Stimulated activated CD4-positive, alpha-beta T cell treated with anti-CD3 and anti-CD28 coated beads, TNF-alpha, amount 100 ng/mL, for 24 hours (primary cell): ENCODE data around the gene CARNS1.
A peak's percentile ranks its signal among the peaks of the same experiment; 100 is the strongest.
"Not testable (repeated sequence)": the region's sequence is repeated elsewhere in the genome, so short reads cannot be mapped to it uniquely, and the experiment has no call there.

Experiments used
- DNase-seq, 3 experiments: peaks; one replicate each; pipeline ENCODE4 v3.0.0-alpha.2; 2020; ENCODE audit warnings: low read depth in 3 of 3

CARNS1 gene

DNA sequence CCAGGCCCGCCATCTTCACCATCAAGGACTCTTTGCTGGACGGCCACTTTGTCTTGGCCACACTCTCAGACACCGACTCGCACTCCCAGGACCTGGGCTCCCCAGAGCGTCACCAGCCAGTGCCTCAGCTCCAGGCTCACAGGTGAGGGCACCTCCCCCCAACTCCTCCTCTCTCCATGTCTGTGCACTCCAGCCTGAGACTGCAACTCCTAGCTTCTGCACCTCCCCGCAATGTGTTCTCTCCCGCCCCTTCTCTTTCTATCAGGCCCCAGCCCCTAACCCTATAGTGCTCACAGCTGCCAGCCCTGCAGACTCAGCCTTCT lies 19.3 kb upstream of the CARNS1 start:
- DNase-seq, result no peak

DNA sequence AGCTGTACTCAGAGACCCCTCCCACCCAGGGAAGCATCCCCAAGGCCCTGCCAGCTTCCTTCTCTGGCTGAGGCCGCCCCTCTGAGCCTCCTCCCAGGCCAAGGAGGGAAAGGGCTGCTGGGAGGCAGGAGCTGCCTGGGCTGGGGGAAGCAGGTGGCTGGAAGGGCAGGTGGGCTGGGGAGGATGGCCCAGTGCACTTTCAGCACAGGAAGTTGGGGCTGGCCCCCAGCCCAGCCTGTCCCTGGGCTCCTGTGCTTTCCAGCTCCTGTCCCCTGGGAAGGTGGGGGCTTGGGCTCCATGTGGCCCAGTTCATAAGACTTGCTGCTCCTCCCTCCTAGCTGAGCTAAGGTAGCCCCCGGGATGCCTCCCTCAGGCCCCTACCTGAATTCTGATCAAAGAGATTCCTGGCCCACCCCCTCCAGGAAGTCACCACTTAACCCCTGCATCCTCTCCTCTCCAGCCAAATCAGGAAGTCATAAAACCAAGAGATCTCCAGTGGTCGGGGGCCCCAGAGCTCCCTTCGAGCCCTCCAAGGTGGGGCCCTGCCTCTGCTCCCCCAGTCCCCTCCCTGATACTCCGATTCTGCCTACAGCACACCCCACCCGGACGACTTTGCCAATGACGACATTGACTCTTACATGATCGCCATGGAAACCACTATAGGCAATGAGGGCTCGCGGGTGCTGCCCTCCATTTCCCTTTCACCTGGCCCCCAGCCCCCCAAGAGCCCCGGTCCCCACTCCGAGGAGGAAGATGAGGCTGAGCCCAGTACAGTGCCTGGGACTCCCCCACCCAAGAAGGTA lies 18.7 kb upstream of the CARNS1 start:
- DNase-seq, result no peak

DNA sequence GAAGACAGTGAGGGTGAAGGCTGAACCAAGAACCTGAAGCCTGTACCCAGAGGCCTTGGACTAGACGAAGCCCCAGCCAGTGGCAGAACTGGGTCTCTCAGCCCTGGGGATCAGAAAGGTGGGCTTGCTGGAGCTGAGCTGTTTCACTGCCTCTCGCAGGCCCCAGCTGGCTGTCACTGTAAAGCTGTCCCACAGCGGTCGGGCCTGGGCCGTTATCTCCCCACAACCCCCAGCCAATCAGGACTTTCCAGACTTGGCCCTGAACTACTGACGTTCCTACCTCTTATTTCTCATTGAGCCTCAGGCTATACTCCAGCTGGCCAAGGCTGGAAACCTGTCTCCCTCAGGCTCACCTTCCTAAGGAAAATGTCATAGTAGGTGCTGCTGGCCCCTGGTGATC lies 17.9 kb upstream of the CARNS1 start:
- no peak for DNase-seq

DNA sequence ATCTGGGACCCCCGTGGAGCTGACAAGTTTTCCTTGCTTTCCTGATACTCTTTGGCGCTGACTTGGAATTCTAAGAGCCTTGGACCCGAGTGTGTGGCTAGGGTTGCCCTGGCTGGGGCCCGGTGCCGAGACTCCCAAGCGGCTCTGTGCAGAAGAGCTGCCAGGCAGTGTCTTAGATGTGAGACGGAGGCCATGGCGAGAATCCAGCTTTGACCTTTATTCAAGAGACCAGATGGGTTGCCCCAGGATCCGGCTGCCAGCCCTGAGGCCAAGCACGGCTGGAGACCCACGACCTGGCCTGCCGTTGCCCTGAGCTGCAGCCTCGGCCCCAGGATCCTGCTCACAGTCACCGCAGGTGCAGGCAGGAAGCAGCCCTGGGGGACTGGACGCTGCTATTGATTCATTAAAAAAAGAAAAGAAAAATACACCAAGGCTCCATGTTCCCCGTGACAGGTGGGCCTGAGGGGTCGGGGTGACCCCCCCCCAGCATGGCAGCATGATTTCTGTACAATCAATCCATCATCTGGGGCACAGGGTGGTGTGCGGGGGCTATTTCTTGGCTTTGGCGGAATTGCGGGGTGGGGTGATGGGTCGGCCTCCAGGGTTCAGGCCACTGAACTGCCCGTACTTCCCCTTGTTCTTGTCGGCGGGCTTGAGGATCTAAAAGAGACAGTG lies 17.4 kb upstream of the CARNS1 start:
- DNase-seq, result no peak

DNA sequence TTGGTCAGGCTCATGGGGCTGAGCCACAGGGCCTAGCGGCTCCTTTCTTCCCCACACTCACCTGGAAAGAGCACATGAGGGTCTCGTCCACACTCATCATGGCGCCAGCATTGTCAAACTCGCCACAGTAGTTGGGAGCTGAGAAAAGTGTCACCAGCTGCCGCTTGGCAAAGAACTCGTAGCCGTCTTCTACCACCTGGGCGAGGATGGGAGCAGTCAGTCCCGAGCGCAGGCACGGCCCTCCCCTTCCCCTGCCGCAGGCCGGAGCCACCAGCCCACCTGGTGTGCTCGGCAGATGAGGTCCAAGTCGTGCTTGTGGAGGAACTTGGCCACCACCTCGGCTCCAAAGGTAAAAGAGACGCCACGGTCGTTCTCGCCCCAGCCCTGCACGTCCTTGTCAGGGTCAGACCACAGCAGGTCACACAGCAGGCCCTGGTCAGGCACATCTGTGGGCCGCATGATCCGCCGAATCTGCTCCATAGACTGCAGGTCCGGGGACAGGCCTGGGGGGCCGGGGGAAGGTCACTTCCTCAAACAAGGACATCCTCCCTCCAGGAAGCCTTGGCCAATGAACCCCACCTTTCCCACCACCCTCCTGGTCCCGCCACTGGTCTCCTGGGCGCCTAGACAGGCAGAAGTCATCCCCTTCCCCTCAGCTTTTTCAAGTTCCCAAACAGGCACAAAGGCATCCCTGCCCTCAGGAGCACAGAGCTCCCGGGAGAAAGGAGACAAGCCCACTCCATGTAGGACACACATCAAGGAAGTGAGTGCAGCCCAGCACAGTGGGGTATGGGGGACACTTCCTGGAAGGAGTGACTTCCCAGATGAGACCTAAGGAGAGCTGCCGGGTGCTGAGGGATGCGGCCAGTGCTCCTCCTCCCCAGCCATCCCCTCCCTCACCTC lies 16.6 kb upstream of the CARNS1 start:
- DNase-seq, result no peak

DNA sequence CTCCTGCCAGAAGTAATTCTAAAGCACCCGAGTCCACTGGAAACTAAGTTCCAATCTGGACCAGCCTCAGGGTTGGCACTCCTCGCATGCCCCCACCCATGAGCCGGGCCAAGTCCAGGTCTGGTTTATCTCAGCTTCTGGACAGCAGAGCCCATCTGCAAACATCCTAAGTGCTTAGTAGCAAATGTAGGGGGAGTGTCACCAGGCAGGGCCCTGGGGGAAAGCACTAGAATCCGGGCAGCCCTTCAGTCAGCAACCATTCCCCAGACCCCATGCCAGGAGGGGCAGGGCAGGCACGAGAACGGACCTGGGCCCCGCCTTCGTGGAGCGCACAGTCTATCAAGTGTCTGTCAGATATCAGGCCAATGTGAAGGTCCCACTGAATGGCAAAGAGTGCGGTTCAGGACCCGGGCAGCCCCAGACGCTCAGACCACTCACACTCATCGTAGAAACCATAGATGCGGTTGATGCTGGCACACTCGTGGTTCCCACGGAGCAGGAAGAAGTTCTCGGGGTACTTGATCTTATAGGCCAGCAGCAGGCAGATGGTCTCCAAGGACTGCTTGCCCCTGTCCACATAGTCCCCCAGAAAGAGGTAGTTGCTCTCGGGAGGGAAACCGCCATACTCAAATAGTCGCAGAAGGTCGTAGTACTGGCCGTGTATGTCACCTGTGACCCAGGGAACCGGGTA lies 15.1 kb upstream of the CARNS1 start:
- DNase-seq, result no peak

DNA sequence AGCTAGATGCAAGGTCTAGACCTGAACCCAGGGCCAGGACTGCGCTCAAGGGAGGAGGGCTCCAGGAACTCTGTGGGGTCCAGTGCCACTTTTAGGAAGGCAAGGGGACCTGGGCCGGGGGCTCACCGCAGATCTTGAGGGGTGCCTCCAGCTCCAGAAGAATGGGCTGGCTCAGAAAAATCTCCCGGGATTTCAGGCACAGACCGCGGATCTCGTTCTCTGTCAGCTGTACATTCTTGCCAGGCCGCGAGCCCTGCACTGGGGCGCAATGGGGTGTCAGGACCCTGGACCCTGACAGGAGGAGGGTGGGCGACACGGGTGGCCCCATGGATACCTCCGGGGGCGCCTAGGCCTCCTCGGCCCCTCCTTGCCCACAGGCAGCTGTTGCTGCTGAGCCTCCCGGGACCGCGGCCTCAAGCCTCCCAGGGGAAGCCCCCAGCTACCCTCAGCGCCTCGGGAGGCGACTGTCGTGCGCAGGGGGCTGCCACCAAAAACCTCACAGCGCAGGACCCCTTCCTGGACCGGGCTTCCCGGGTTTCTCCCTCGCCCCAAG lies 14.5 kb upstream of the CARNS1 start:
- no peak for DNase-seq

DNA sequence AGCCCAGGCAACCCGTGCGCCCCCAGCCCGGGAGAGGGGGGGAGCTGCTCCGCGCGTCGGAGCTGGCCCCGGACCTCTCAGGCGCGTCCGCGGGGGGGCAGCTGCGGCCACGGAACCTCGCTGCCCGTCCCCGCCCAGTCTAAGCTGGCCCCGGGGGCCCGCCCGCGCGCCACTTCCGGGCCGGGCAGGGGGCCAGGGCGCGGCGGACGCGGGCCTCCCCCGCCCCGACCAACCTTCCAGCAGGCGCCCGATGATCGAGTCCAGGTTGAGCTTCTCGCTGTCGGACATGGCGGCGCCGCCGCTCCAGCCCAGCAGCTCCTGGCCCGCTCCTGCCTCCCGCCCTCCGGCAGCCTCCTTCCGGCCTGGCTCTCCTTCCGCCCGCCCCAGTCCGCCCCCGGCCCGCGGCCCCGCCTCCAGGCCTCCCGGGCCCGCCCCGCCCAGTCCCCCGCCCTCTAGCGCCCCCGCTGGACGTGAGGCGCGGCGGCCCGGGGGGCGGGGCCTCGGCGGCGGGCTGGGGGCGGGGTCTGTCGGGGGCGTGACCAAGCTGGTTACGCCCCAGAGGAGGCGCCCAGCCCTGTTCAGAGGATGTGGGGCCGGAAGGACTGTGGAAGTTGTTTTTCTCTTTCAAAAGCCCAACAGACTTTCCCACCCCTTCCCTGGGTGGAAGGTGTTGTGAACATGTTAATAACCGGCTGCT lies 13.8 kb upstream of the CARNS1 start, which contains the start of gene PPP1CA:
Gene PPP1CA (minus strand): TSS at position 364 of the 697 bp plus-strand sequence. CDS start 76 bp downstream, at position 288.
- DNase-seq, result peak; percentile 81 to 88 (median 88)

DNA sequence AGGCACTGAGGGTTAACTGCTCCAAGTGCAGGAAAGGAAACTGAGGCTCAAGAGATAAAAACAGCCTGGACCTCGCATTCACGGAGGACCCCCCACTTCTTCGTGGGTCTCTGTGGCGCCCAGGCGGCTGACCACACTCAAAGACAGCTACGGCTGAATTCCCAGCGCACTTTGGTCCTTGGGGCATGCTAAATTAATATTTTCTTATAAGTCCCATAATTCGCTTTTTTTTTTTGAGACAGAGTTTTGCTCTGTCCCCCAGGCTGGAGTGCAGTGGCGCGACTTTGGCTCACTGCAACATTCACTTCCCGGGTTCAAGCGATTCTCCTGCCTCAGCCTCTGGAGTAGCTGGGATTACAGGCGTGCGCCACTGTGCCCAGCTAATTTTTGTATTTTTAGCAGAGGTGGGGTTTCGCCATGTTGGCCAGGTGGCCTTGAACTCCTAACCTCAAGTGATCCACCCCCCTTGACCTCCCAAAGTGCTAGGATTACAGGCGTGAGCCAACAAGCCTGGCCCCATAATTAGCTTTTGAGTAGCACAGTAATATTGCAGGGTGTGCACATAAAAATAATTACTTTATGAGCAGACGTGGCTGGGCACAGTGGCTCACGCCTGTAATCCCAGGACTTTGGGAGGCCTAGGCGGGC lies 13.2 kb upstream of the CARNS1 start:
- DNase-seq, result not testable (repeated sequence)

DNA sequence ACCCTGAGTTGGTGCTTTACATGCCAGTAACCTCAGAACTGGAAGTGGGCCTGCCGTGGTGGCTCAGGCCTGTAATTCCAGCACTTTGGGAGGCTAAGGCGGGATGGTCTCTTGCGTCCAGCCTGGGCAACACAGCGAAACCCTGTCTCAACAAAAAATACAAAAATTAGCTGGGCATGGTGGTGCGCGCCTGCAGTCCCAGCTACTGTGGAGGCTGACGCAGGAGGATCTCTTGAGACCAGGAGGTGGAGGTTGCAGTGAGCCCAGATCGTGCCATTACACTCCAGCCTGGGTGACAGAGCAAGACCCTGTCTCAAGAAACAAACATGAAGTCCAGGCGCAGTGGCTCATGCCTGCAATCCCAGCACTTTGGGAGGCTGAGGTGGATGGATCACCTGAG lies 12.4 kb upstream of the CARNS1 start:
- DNase-seq, result not testable (repeated sequence)

DNA sequence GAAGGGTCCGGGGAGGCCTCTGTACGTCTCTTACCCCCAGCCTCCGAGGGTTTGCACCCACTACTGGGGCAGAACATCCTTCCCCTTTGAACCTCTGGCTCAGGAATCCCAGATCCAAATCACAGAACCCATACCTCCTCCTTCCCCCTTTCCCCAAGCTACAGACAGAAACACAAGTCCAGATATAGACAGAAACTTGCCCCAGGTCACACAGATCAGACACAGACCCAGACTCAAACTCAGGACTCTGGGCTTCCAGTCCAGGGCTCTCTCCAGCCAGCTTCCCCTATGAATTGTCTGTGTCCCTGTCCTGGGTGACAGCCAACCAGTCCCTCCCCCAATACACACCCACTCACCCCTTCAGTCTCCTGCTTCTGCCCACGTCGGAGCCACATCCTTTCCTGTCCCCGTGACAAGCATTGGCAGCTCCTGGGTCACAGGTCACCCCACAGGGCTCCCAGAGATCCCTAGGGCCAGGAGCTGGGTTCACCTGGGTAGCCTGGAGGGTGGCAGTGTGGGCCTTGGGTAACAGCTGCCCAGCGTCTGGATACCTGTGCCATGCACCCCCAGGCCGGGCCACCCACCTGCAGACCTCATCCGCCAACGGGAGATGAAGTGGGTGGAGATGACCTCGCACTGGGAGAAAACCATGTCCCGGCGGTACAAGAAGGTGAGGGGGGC lies 10.8 kb upstream of the CARNS1 start:
- DNase-seq, result peak in 1 of 3 experiments; percentile 61

DNA sequence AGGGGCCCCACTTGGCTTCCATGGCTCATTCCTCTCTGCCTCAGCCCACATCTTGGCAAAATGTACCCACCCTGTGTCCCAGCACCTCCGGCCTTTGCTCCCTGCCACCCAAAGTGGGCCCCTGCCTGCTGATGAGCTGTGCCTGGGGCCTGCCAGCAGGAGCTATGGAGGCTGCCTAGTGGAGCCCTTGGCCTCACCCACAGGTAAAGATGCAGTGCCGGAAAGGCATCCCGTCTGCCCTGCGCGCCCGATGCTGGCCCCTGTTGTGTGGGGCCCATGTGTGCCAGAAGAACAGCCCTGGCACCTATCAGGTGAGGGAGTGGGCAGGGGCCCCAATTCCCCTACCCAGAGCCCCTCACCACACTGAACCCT lies 10.3 kb upstream of the CARNS1 start:
- no peak for DNase-seq

DNA sequence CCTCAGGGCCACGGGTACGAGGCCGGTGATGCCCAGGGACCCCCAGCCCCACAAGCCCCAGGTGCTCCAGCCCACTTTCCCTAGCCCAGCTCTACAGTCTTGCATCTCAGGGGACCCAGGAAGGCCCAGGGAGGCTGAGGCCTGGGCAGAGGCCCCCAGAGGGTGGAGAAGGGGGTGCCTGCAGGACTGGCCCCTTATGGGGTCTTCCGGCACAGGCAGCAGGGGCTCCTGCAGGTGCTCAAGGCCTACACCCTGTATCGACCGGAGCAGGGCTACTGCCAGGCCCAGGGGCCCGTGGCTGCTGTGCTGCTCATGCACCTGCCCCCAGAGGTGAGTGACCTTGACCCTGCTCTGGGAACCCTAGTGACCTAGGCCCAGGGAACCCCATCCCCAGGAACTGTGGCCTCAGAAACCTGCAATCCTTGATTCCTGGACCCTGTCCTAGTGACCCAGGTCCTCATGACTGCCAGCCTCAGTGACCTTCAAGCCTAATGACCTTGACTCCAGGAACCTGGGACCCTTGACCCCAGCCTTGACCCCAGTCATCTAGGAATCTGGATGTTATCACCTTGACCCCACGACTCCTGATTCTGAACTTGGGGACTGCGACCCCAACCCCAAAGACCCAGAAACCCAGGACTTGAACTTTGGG lies 9.7 kb upstream of the CARNS1 start:
- DNase-seq, result no peak

DNA sequence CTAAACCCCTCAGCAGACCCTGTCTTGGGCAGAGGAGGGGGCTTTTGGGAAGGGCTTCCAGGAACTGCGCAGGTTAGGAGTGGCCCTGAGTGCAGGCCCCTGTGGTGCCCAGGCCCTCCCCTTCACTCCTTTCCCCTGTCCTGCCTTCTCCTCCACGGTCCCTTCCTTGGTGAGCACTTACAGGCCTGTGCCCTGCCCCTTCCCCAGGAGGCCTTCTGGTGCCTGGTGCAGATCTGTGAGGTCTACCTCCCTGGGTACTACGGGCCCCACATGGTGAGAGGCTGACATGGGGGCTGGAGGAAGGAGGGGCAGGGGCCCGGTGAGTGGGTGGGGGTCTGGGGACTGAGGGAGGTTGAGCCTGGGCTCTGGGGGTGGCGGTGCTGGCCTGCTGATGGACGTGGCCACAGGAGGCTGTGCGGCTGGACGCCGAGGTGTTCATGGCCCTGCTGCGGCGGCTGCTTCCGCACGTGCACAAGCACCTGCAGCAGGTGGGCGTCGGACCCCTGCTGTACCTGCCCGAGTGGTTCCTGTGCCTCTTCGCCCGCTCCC lies 9.0 kb upstream of the CARNS1 start:
- no peak for DNase-seq

DNA sequence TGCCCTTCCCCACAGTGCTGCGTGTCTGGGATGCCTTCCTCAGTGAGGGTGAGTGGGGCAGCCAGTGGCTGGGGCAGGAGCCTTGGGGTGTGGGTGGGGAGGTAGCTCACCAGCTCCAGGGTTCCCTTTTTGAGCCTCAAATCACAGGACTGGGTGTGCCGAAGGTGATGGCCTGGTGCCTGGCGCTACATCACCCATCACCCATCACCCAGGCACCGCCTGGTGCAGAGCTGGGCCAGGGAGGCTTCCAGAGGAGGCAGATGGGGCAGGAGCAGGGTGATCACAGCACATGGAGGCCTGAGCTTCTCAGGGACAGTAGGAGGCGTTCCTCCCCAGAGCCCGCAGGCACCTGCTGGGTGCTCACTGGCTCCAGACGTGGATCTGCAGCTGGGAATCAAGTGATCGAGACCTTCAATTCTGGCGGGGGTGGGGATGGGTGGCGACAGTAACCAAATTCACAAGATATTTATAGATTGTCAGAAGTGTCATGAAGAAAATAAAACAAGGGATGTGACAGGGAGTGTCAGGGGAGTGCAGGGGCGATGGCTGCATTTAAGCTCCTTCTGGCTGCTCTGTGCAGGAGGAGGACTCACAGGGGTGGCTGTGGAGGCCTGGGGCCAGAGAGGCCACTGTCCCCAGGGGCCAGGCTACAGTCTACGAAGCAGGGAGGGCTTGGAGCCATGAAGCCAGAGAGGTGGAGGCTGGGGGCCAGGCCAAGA lies 8.3 kb upstream of the CARNS1 start:
- DNase-seq, result no peak

DNA sequence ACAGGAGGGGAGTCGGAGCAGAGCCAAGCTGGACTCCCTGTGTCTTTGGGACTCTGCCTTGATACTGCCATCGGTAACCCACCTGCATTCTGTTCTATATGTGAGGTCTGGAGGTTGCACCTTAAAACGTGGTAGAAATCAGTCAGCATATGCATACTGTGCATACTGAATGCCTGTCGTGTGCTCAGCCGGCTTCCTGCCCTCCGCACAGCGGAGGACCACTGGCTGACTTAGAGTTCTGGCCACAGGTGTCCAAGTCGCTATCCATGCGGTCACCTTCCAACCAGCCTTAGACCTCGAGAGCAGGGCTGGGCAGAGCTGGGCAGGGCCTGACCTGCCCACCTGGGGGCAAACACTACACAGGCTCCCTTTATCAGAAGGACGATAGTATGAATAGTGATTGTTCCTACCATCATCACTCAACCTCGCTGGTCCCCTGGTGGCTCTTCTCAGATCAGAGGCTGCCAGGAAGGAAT lies 7.8 kb upstream of the CARNS1 start:
- DNase-seq, result no peak

DNA sequence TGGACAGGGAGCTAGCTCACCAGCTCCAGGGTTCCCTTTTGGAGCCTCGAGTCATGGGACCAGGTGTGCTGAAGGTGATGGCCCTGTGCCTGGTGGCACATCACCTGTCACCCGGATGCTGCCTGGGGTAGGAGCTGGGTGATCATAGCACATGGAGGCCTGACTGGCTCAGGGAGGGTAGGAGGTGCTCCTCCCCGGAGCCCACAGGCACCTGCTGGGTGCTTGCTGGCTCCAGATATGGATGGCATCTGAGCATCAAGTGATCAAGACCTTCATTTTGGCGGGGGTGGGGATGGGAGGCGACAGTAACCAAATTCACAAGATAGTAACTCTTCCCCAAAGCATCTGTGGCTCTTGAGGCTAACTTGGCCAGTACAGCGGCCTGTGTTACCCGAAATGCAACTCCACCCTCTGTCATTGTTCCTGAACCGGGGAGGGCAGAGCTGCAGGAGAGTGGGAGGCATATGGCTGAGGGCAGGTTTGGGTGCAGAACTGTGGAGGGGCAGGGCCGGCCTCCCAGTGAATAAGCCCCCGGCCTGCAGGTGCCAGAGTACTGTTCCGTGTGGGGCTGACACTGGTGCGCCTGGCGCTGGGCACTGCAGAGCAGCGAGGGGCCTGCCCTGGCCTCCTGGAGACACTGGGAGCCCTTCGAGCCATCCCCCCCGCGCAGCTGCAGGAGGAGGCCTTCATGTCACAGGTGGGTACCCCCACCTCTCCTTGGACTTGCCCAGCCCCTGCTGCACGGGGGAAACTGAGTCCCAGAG lies 6.9 kb upstream of the CARNS1 start:
- DNase-seq, result no peak
